ENCODE measurements around the gene SERPINB8. TPM values are rescaled to one million over a fixed set of nuclear protein-coding genes. Genes with fewer than 3 reads are reported as not detected.

SERPINB8 gene
- total and polyA plus RNA-seq, 9 of the 15 experiments (the other 6 are each of a cell fraction or from before 2014, with no cell fraction given): 0.05 to 0.19 (median 0.09) TPM

- TF ChIP-seq FOXA1 (IDR thresholded peaks at IDR 0.05; ENCODE audit: borderline replicate concordance) (no peak), CBX5 (IDR thresholded peaks at IDR 0.05; ENCODE audit: borderline replicate concordance, low read depth) (no peak), HIVEP1 (CRISPR knock-in tag; IDR thresholded peaks at IDR 0.05) (no peak), VEZF1 (CRISPR knock-in tag; IDR thresholded peaks at IDR 0.05) (peak; percentile 38; the same call in 1 of the 2 replicates), NUFIP1 (IDR thresholded peaks at IDR 0.05; ENCODE audit: partially characterized antibody) (no peak), ZC3H4 (CRISPR knock-in tag; IDR thresholded peaks at IDR 0.05; ENCODE audit: borderline replicate concordance) (no peak), KAT7 (CRISPR knock-in tag; IDR thresholded peaks at IDR 0.05; ENCODE audit: borderline replicate concordance) (no peak), FOXP4 (CRISPR knock-in tag; IDR thresholded peaks at IDR 0.05; ENCODE audit: borderline replicate concordance) (no peak), FOXJ2 (tag; IDR thresholded peaks at IDR 0.05) (no peak), BRD4 (IDR thresholded peaks at IDR 0.05) (no peak), KLF6 (CRISPR knock-in tag; IDR thresholded peaks at IDR 0.05; ENCODE audit: borderline replicate concordance) (no peak), ARID3B (CRISPR knock-in tag; IDR thresholded peaks at IDR 0.05; ENCODE audit: borderline replicate concordance) (no peak), SPI1 (IDR thresholded peaks at IDR 0.05; ENCODE audit: borderline replicate concordance, low read depth, low read length) (no peak), BRF2 (IDR thresholded peaks at IDR 0.05; ENCODE audit: borderline replicate concordance, insufficient read depth, insufficient read length) (no peak), LCOR (CRISPR knock-in tag; IDR thresholded peaks at IDR 0.05) (no peak), ZBTB12 (CRISPR knock-in tag; IDR thresholded peaks at IDR 0.05) (no peak), DMBX1 (CRISPR knock-in tag; IDR thresholded peaks at IDR 0.05; ENCODE audit: borderline replicate concordance) (no peak), RBFOX2 (IDR thresholded peaks at IDR 0.05; ENCODE audit: low read depth, low read length) (peak; percentile 64), ZBTB17 (CRISPR knock-in tag; IDR thresholded peaks at IDR 0.05) (peak; percentile 97), SMARCC2 (IDR thresholded peaks at IDR 0.05; ENCODE audit: low read depth) (no peak)
Measured at GRCh38 chr18:63969942-63970808, at the start of gene SERPINB8 (continued).
